Transverse colon (tissue), 4 donors: ENCODE results near the gene CGNL1. TPM values are rescaled to one million over a fixed set of nuclear protein-coding genes. Genes with fewer than 3 reads are reported as not detected.

Experiments
- DNase-seq: peaks from one replicate; pipeline ENCODE4 v3.0.0-alpha.2; 2019
- H3K27ac ChIP-seq, 4 donors: fragments of 200-600 bp; sonication (generic); 2 replicates each; pipeline ENCODE4 v1.5.1; 2016 to 2018; ENCODE audit warnings: inconsistent platforms in 4 of 4
- H3K27me3 ChIP-seq: fragments of 200-600 bp; sonication (generic); 2 replicates; pipeline ENCODE4 v1.5.1; 2017; ENCODE audit warnings: inconsistent platforms
- H3K36me3 ChIP-seq, 4 donors: fragments of 200-600 bp; sonication (generic); 2 replicates each; pipeline ENCODE4 v1.5.1; 2017 to 2019; ENCODE audit warnings: inconsistent platforms in 4 of 4
- H3K4me1 ChIP-seq, 4 donors: fragments of 200-600 bp; sonication (generic); 2 replicates each; pipeline ENCODE4 v1.5.1; 2017 to 2020; ENCODE audit warnings: inconsistent platforms in 4 of 4
- H3K4me3 ChIP-seq, 4 donors: fragments of 200-600 bp; sonication (generic); 1 replicate in 1 of 4; 2 replicates in 3 of 4; pipeline versions ENCODE4 v1.5.1 to v1.6.1; 2017 to 2019; ENCODE audit warnings: inconsistent platforms in 4 of 4
- H3K9me3 ChIP-seq, 2 donors: fragments of 200-600 bp; sonication (generic); 2 replicates each; pipeline ENCODE4 v1.5.1; 2017 to 2019; ENCODE audit warnings: inconsistent platforms in 2 of 2
- EP300 ChIP-seq: sonication (generic); formaldehyde crosslinking; IDR thresholded peaks from one replicate; pipeline ENCODE4 v1.6.1; 2017; ENCODE audit warnings: antibody characterized with exemption, low read depth
- POLR2A ChIP-seq: fragments of 450-650 bp; IDR thresholded peaks from one replicate; pipeline ENCODE4 v1.6.1; 2016; ENCODE audit warnings: antibody characterized with exemption, mild to moderate bottlenecking, moderate library complexity
- POLR2AphosphoS5 ChIP-seq, 3 donors: sonication (generic); formaldehyde crosslinking; IDR thresholded peaks; one replicate each; pipeline ENCODE4 v1.6.1; 2016; ENCODE audit warnings: antibody characterized with exemption in 3 of 3
- WGBS, 2 donors: methylation state at CpG; one replicate each; pipeline ENCODE4 v1.1.5; 2018; ENCODE audit warnings: low coverage in 1 of 2; 5-methylcytosine and 5-hydroxymethylcytosine counted together
- in situ Hi-C, 4 donors: fragments of 200-750 bp; cut with MboI; loops; one replicate each; pipeline versions ENCODE4 v1.15.0 to v1.15.1; 2017; ENCODE audit warnings: low sequenced_read_pairs in 3 of 4, low pct_ligation_motif_present in 1 of 4, low pct_unique_long_range_greater_than_20kb in 1 of 4
- intact Hi-C: fragments of 100-400 bp; cut with DNase I; formaldehyde crosslinking; loops from one replicate; pipeline ENCODE4 v1.15.1; 2023; ENCODE audit warnings: low total_unique reads
- total RNA-seq, 4 donors: library from RNA; depleted of rRNA; stranded (reverse); fragments of >200 nt; gene quantifications; one replicate each; pipeline ENCODE4 v1.1.0, GENCODE V29; 2016
- TF ChIP-seq, protein P1 (sequence below), 5 experiments: fragments of 200-600 bp in 3 of 5; fragments of 450-650 bp in 2 of 5; sonication (generic) in 3 of 5; IDR thresholded peaks; 1 replicate in 2 of 5; 2 replicates in 3 of 5; pipeline ENCODE4 v1.5.1; 2016 to 2017; ENCODE audit warnings: antibody characterized with exemption in 5 of 5, inconsistent platforms in 3 of 5, mild to moderate bottlenecking in 2 of 5, moderate library complexity in 1 of 5

CGNL1 gene
- total RNA-seq, 4 donors from 2014 or later = 1.1 to 2.2 (median 1.8) TPM

DNA sequence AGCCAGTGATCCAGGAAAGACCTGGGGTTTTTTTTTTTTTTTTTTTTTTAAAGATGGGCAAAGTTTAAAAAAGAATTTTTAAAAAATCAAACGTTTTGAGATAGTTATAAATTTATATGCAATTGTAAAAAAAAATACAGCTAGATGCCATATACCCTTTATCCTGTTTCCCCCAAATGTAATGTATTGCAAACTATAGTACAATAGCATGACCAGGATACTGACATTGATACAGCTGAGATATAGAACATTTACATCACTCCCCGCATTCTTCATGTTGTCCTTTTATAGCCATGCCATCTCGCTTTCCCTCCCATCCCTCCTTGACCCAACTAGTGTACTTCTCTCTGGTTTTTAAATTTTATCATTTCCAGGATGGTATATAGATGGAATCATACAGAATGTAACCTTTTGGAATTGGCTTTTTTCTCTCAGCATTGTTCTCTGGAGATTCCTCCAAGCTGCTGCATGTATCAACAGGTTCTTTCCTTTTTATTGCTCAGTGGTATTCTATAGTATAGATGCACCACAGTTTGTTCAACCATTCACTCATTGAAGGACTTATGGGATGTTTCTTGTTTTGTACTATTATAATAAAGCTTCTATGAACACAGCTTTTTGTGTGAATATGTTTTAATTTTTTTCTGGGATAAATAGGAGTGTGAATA, 104.9 kb downstream of the CGNL1 start:
- no peaks in the 10 kb centered on the region for H3K27me3 ChIP-seq
- H3K4me3 ChIP-seq = no peak overlapping the region
- no peaks in the 10 kb centered on the region for H3K9me3 ChIP-seq
- H3K36me3 ChIP-seq = no peaks in the 10 kb centered on the region
- in situ Hi-C loops (no loop called here), intact Hi-C loops (no loop called here)
- 76 to 78% methylated on average over 3 of the region's 3 CpGs for WGBS, 2 donors
- H3K27ac ChIP-seq = no peak overlapping the region
- no peak for TF ChIP-seq POLR2AphosphoS5 (IDR thresholded peaks at IDR 0.05)
- TF ChIP-seq, protein P1, sequence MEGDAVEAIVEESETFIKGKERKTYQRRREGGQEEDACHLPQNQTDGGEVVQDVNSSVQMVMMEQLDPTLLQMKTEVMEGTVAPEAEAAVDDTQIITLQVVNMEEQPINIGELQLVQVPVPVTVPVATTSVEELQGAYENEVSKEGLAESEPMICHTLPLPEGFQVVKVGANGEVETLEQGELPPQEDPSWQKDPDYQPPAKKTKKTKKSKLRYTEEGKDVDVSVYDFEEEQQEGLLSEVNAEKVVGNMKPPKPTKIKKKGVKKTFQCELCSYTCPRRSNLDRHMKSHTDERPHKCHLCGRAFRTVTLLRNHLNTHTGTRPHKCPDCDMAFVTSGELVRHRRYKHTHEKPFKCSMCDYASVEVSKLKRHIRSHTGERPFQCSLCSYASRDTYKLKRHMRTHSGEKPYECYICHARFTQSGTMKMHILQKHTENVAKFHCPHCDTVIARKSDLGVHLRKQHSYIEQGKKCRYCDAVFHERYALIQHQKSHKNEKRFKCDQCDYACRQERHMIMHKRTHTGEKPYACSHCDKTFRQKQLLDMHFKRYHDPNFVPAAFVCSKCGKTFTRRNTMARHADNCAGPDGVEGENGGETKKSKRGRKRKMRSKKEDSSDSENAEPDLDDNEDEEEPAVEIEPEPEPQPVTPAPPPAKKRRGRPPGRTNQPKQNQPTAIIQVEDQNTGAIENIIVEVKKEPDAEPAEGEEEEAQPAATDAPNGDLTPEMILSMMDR (IDR thresholded peaks at IDR 0.05) = no peak
- H3K4me1 ChIP-seq = no peaks in the 10 kb centered on the region
- DNase-seq = no peak

DNA sequence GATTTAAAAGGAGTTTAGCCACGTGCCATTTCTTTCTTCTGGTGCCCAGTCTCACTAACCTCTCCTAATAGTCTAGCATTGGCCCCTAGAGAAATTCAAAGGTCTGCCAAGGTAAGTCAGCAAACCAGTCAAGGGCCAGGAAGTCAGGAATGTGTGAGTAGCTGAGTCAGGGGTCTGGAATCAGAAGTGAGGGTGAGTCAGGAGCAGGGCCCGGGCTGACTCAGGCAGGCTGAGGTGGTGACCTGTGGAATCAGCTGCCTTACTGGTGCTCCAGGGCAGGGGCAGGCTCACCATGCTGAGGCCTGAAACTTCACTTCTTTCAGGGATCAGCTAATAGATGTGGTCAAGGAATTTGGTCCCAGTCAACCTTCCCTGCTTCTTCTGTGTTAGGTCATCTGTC, 109.6 kb downstream of the CGNL1 start:
- Histone ChIP-seq H3K27me3 (no peaks in the 10 kb centered on the region), H3K9me3 (no peaks in the 10 kb centered on the region), H3K27ac (no peak overlapping the region), H3K4me3 (no peak overlapping the region), H3K36me3 (no peaks in the 10 kb centered on the region), H3K4me1 (no peaks in the 10 kb centered on the region)
- intact Hi-C loops = no loop called here
- in situ Hi-C loops = no loop called here
- no peak for DNase-seq
- no peak for TF ChIP-seq POLR2A
- TF ChIP-seq, protein P1 (IDR thresholded peaks at IDR 0.05) = no peak
- TF ChIP-seq POLR2AphosphoS5 (IDR thresholded peaks at IDR 0.05) = no peak
- TF ChIP-seq EP300 = no peak
- WGBS, 2 donors = 35% methylated on average over 2 of the region's 2 CpGs; no CpG with 5 or more reads in 1 of the 2 donors

DNA sequence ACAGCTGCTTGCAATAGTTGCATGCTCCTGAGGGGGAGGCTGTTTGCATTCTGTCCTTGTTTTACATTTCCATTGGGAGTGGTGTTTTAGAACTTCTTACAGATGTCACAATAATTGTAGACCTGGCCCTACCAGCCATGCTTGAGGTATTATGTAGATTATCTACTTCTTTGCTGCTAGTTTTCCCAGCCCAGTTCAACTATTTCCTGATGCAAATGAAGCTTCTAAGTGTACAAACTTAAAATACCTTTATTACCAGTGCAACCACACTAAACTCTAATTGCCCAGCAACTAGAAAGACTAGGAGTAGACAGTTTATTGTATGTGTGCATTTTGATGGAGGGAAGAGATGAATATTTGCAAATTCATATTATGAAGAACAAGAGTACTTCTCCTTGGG, 110.5 kb downstream of the CGNL1 start:
- intact Hi-C loops = no loop called here

DNA sequence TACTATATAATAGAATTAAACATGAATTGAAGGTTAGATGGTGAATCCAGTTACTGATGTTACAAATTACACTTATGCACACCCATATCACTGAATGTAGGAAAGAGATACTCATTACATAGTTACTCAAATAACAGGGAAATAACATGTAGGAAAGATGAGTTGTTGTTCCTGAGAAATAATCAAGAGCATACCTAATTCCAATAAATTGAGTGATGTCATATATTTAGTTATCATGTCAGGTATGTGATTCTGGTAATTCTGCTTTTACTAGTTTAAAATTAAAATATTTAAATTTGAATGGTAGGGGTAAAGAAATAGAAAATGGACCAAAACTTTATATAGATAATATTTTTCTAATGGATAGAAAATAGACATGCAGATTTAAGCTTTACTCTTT, 112.8 kb downstream of the CGNL1 start:
- in situ Hi-C loops = no loop called here

More for the DNA sequence above, 110.5 kb downstream of the CGNL1 start:
- no peaks in the 10 kb centered on the region for H3K4me1 ChIP-seq
- TF ChIP-seq EP300 (no peak), POLR2A (no peak), POLR2AphosphoS5 (IDR thresholded peaks at IDR 0.05) (no peak)
- TF ChIP-seq, protein P1 (IDR thresholded peaks at IDR 0.05) = no peak
- H3K4me3 ChIP-seq = no peak overlapping the region
- in situ Hi-C loops = no loop called here
- no peak overlapping the region for H3K27ac ChIP-seq
- H3K9me3 ChIP-seq = no peaks in the 10 kb centered on the region
- no peaks in the 10 kb centered on the region for H3K36me3 ChIP-seq
- no peaks in the 10 kb centered on the region for H3K27me3 ChIP-seq
- DNase-seq = no peak

DNA sequence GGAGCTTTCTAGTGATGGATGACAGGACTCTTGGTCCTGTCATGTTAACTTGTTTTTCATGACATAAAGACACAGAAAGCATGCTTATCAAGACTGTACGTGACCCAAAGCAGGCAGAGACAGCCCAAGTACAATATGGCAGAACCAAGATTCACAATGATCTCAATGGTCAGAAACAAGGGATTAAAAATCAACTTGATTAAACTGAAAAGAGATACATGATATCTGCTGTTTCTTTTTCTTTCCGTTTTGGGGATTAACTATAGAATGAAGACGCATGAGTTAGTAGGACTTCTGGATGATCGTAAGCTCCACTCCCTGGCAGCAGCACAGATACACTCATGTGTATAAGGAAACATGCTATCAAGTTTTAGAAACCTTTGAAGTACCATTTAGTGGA, 117.0 kb downstream of the CGNL1 start:
- peaks cover 0 to 18% (median 7%) of the 10 kb centered on the region in 4 donors for H3K4me1 ChIP-seq
- H3K4me3 ChIP-seq = no peak overlapping the region
- in situ Hi-C loops (no loop called here), intact Hi-C loops (no loop called here)
- no peak for DNase-seq
- no peaks in the 10 kb centered on the region for H3K36me3 ChIP-seq
- no peak overlapping the region for H3K27ac ChIP-seq
- no peak for TF ChIP-seq EP300
- TF ChIP-seq POLR2A = no peak
- TF ChIP-seq, protein P1 (IDR thresholded peaks at IDR 0.05) = no peak
- no peak for TF ChIP-seq POLR2AphosphoS5 (IDR thresholded peaks at IDR 0.05)
- 94 to 98% methylated on average over 4 of the region's 4 CpGs for WGBS, 2 donors
- H3K9me3 ChIP-seq = no peaks in the 10 kb centered on the region
- H3K27me3 ChIP-seq = no peaks in the 10 kb centered on the region

More for the DNA sequence above, 112.8 kb downstream of the CGNL1 start:
- H3K36me3 ChIP-seq = no peaks in the 10 kb centered on the region
- no peaks in the 10 kb centered on the region for H3K27me3 ChIP-seq
- intact Hi-C loops = no loop called here
- no peak for DNase-seq
- H3K27ac ChIP-seq = no peak overlapping the region
- no peak for TF ChIP-seq EP300
- no peaks in the 10 kb centered on the region for H3K9me3 ChIP-seq
- H3K4me3 ChIP-seq = no peak overlapping the region
- no peaks in the 10 kb centered on the region for H3K4me1 ChIP-seq
